B cell (primary cell): ENCODE data around the gene BMP2K. TPM values are rescaled to one million over a fixed set of nuclear protein-coding genes. Genes with fewer than 3 reads are reported as not detected.

Source experiments
- ATAC-seq: fragments of 200-7000 bp; cut with Tn5 transposase; one replicate; pipeline ENCODE4 v1.10.0; 2021; ENCODE audit warnings: low read depth, mild to moderate bottlenecking, moderate number of reproducible peaks, moderate library complexity
- CTCF ChIA-PET: fragments of 350-600 bp; sonication (Branson Sonifier 250); formaldehyde crosslinking; loops from one replicate; lab custom pipeline; 2021; ENCODE audit warnings: antibody characterized with exemption, inconsistent platforms; lab: Charles Lee
- POLR2A ChIA-PET: fragments of 350-600 bp; sonication (Branson Sonifier 250); formaldehyde crosslinking; loops from one replicate; lab custom pipeline; 2021; ENCODE audit warnings: antibody characterized with exemption; lab: Charles Lee
- DNase-seq: peaks from one replicate; pipeline ENCODE4 v3.0.0; 2013
- H2AFZ ChIP-seq: 2 replicates; pipeline ENCODE4 v1.6.1; 2012; ENCODE audit warnings: mild to moderate bottlenecking, low read depth, low read length; ENCODE audit not compliant: insufficient read depth, poor library complexity, severe bottlenecking
- H3K27ac ChIP-seq, 2 donors: 1 replicate in 1 of 2; 2 replicates in 1 of 2; pipeline ENCODE4 v1.5.1; 2012 to 2013; ENCODE audit warnings: low read length in 2 of 2, mild to moderate bottlenecking in 2 of 2, moderate library complexity in 1 of 2
- H3K27me3 ChIP-seq, 4 experiments: fragments of 200-600 bp in 1 of 4; sonication (generic) in 1 of 4; replicated peaks in 1 of 4; 1 replicate in 2 of 4; 2 replicates in 2 of 4; pipeline versions ENCODE4 v1.6.1 to v1.7.0; 2013 to 2016; ENCODE audit warnings: low read length in 3 of 4, mild to moderate bottlenecking in 2 of 4, mixed read lengths in 1 of 4, moderate library complexity in 1 of 4; ENCODE audit not compliant: insufficient read depth in 4 of 4, control insufficient read depth in 3 of 4; ENCODE audit errors: control extremely low read depth in 1 of 4
- H3K36me3 ChIP-seq, 2 experiments: replicated peaks in 1 of 2; 1 replicate in 1 of 2; 2 replicates in 1 of 2; pipeline versions ENCODE4 v1.6.1 to v1.7.1; 2013; ENCODE audit warnings: low read length in 1 of 2; ENCODE audit not compliant: insufficient read depth in 2 of 2, control insufficient read depth in 1 of 2; ENCODE audit errors: control extremely low read depth in 1 of 2, extremely low read depth in 1 of 2
- H3K4me1 ChIP-seq, 2 donors: fragments of 200-600 bp in 1 of 2; sonication (generic) in 1 of 2; 1 replicate in 1 of 2; 2 replicates in 1 of 2; pipeline versions ENCODE4 v1.5.1 to v1.6.1; 2013 to 2017; ENCODE audit warnings: low read length in 2 of 2; ENCODE audit not compliant: control insufficient read depth in 2 of 2, insufficient read depth in 2 of 2
- H3K4me2 ChIP-seq: replicated peaks from 2 replicates; pipeline ENCODE3; 2012; ENCODE audit warnings: mild to moderate bottlenecking, low read depth, low read length; ENCODE audit not compliant: poor library complexity, severe bottlenecking
- H3K4me3 ChIP-seq, 5 experiments: fragments of 200-600 bp in 1 of 5; sonication (generic) in 1 of 5; 1 replicate in 3 of 5; 2 replicates in 2 of 5; pipeline versions ENCODE4 v1.5.1 to v1.7.0; 2011 to 2016; ENCODE audit warnings: low read length in 4 of 5, mild to moderate bottlenecking in 4 of 5, low read depth in 2 of 5, control low read depth in 1 of 5, moderate library complexity in 1 of 5; ENCODE audit not compliant: insufficient read depth in 1 of 5; ENCODE audit errors: control extremely low read depth in 1 of 5, extremely low read depth in 1 of 5
- H3K79me2 ChIP-seq: fragments of 200-600 bp; sonication (generic); one replicate; pipeline ENCODE4 v1.6.0; 2016; ENCODE audit warnings: low read length; ENCODE audit not compliant: control insufficient read depth, insufficient read depth
- H3K9ac ChIP-seq: fragments of 200-600 bp; sonication (generic); 2 replicates; pipeline ENCODE4 v1.6.1; 2017; ENCODE audit warnings: mild to moderate bottlenecking, low read length, moderate library complexity
- H3K9me3 ChIP-seq, 3 donors: one replicate each; pipeline versions ENCODE4 v1.6.1 to v1.7.1; 2013; ENCODE audit warnings: low read length in 2 of 3; ENCODE audit not compliant: control insufficient read depth in 2 of 3, insufficient read depth in 1 of 3; ENCODE audit errors: control extremely low read depth in 1 of 3
- H4K20me1 ChIP-seq: 2 replicates; pipeline ENCODE4 v1.6.0; 2012; ENCODE audit warnings: mild to moderate bottlenecking, low read length; ENCODE audit not compliant: insufficient read depth, control insufficient read depth, poor library complexity, severe bottlenecking
- H3K27ac Mint-ChIP-seq: one replicate; pipeline ENCODE4 v1.8.0; 2021; ENCODE audit warnings: mixed read lengths
- H3K27me3 Mint-ChIP-seq: one replicate; pipeline ENCODE4 v1.8.0; 2021; ENCODE audit warnings: mixed read lengths
- H3K4me1 Mint-ChIP-seq: one replicate; pipeline ENCODE4 v1.8.0; 2021; ENCODE audit warnings: mixed read lengths
- H3K4me3 Mint-ChIP-seq: one replicate; pipeline ENCODE4 v1.8.0; 2021; ENCODE audit warnings: mixed read lengths
- H3K9me3 Mint-ChIP-seq: one replicate; pipeline ENCODE4 v1.8.0; 2022; ENCODE audit warnings: mixed read lengths; ENCODE audit not compliant: insufficient read depth
- CTCF ChIP-seq: fragments of 200-600 bp; IDR thresholded peaks from one replicate; pipeline ENCODE4 v1.8.0; 2022; ENCODE audit warnings: antibody characterized with exemption, mild to moderate bottlenecking
- EZH2 ChIP-seq: IDR thresholded peaks from 2 replicates; pipeline ENCODE4 v1.6.1; 2012; ENCODE audit warnings: borderline replicate concordance, low read depth, mild to moderate bottlenecking, moderate library complexity, low read length; ENCODE audit not compliant: insufficient read depth, poor library complexity, severe bottlenecking
- WGBS: methylation state at CpG from one replicate; pipeline ENCODE4 v1.1.5; 2013; ENCODE audit warnings: missing lambda C conversion rate; ENCODE audit not compliant: insufficient coverage; 5-methylcytosine and 5-hydroxymethylcytosine counted together
- intact Hi-C: fragments of 100-400 bp; cut with micrococcal nuclease; formaldehyde crosslinking; loops from one replicate; pipeline ENCODE4 v1.10.0; 2022
- polyA plus RNA-seq: library from polyadenylated mRNA; depleted of rRNA; stranded (reverse); fragments of >200 nt; gene quantifications from 2 replicates; pipeline ENCODE4 v1.2.3, GENCODE V29; 2012
- total RNA-seq, 2 donors: library from RNA; stranded (reverse); fragments of 120-200 nt in 1 of 2; gene quantifications; 1 replicate in 1 of 2; 2 replicates in 1 of 2; pipeline versions ENCODE4 v1.2.3 to v1.2.4, GENCODE V29; 2013 to 2022

BMP2K gene
- total and polyA plus RNA-seq, 2 donors (not counting 1 experiment from before 2014, with no cell fraction given): 59.1 to 117 TPM

- H3K4me3 Mint-ChIP-seq: peak overlapping the region; percentile 91
- ChIA-PET CTCF (interaction anchor here (0.9 to 4.0 kb wide), 4 partner anchors 11 to 1264 kb away, joined by 3 to 32 read pairs (median 4); no protein-coding TSS in a partner anchor), POLR2A (interaction anchor here (1.2 kb wide), 1 partner anchor 1076 kb away, joined by 3 read pairs; the partner anchor contains the start of gene MRPL1)
- Histone ChIP-seq H3K9ac (peak overlapping the region; percentile 91), H3K27me3 (no peaks in the 10 kb centered on the region), H4K20me1 (no peaks in the 10 kb centered on the region), H3K36me3 (no peaks in the 10 kb centered on the region), H2AFZ (peak overlapping the region; percentile 92), H3K79me2 (peaks cover 5% of the 10 kb centered on the region), H3K4me2 (peak overlapping the region; percentile 80), H3K9me3 (no peaks in the 10 kb centered on the region), H3K4me3 (peak overlapping the region; percentile 59 to 88 (median 85)), H3K4me1 (peaks cover 12 to 20% of the 10 kb centered on the region in 2 donors), H3K27ac (peak overlapping the region in 1 of 2 donors; percentile 75)
- H3K4me1 Mint-ChIP-seq: peaks cover 26% of the 10 kb centered on the region
- ATAC-seq (no peak), DNase-seq (no peak)
- intact Hi-C loops: loop anchor here (2.0 to 5.0 kb wide), 4 partner anchors 161 to 1781 kb away; partner anchors contain the start of genes BMP2K and CCNG2
- H3K9me3 Mint-ChIP-seq: no peaks in the 10 kb centered on the region
- WGBS: 11% methylated on average over 5 of the region's 7 CpGs
- no peak for TF ChIP-seq EZH2
- peaks cover 3% of the 10 kb centered on the region for H3K27me3 Mint-ChIP-seq
- peak overlapping the region; percentile 79 for H3K27ac Mint-ChIP-seq
Observed at GRCh38 chr4:78938474-78938867, 162.3 kb downstream of the BMP2K start.

DNA sequence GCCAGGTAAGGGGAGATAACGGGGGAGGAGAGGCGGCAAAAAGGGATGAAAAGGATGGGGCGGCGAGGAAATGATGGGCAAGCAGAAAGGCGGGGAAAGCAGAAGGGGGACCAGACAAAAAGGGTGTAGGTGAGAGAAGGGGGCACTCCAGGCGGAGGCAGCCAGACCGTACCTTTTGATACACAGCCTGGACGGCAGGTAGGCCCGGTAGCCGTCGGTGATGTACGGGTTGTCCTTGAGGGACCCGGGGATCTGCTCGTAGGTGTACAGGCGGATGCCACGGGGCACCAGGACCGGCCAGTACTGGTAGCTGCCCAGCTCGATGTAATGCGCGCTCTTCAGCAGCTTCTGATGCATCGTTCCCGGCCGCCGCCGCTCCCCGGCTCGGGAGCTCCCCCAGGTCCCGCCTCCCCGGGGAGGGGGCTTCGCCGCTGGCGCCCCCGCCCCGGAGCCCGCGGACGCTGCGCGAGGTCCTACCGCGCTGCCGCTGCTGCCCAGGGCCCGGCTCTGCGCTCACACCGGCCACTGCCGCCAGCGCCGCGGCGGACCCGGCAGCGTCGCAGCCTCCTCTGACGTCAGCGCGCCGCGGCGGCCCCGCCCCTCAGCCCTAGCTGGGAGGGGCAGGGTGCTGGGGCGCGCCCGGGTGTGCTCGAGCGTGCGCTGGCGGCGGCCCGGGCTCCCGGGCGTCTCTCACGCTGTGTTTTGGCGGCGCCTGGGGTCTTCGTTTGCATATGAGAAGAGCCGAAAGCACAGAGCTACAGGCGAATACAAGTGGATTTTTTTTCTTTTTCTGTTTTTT, 162.9 kb downstream of the BMP2K start, which contains the start of gene PAQR3:
PAQR3 (minus strand) TSS at position 571 of the 799 bp plus-strand sequence; CDS start at position 357, 214 bp downstream.
- ChIA-PET POLR2A (interaction anchor here (1.2 kb wide), 1 partner anchor 1077 kb away, joined by 3 read pairs; the partner anchor contains the start of gene MRPL1), CTCF (interaction anchor here (1.4 to 4.0 kb wide), 3 partner anchors 13 to 1264 kb away, joined by 3 to 32 read pairs (median 5); no protein-coding TSS in a partner anchor)
- H3K9ac ChIP-seq: peak within 1 kb of the TSS; percentile 91
- H3K4me1 ChIP-seq: peaks cover 12 to 20% of the 10 kb centered on the region in 2 donors
- TF ChIP-seq CTCF (no peak), EZH2 (no peak)
- H3K9me3 Mint-ChIP-seq: no peaks in the 10 kb centered on the region
- H3K4me1 Mint-ChIP-seq: peaks cover 26% of the 10 kb centered on the region
- no peaks in the 10 kb centered on the region for H3K27me3 ChIP-seq
- H3K27me3 Mint-ChIP-seq: peaks cover 3% of the 10 kb centered on the region
- ATAC-seq (peak; percentile 98), DNase-seq (peak; percentile 91)
- peaks cover 5% of the 10 kb centered on the region for H3K79me2 ChIP-seq
- no peaks in the 10 kb centered on the region for H4K20me1 ChIP-seq
- H3K27ac ChIP-seq: peak within 1 kb of the TSS; percentile 45 to 75
- H3K9me3 ChIP-seq: no peaks in the 10 kb centered on the region
- peak within 1 kb of the TSS; percentile 92 for H2AFZ ChIP-seq
- intact Hi-C loops: loop anchor here (1.0 to 5.0 kb wide), 5 partner anchors 162 to 1782 kb away; partner anchors contain the start of genes BMP2K, CCNG2 and MRPL1
- peak within 1 kb of the TSS; percentile 74 to 88 (median 85) for H3K4me3 ChIP-seq
- peak within 1 kb of the TSS; percentile 79 for H3K27ac Mint-ChIP-seq
- WGBS: under 1% methylated on average over 77 of the region's 77 CpGs
- H3K36me3 ChIP-seq: no peaks in the 10 kb centered on the region
- peak within 1 kb of the TSS; percentile 80 for H3K4me2 ChIP-seq
- H3K4me3 Mint-ChIP-seq: peak within 1 kb of the TSS; percentile 91
